HG03103 (cell line): ENCODE data around the gene SERPINI1.

Experiments used
- ATAC-seq: cut with Tn5 transposase; IDR thresholded peaks from one replicate; pipeline ENCODE4 v1.9.1; 2021; ENCODE audit warnings: low read depth; ENCODE audit not compliant: unreplicated experiment

Gene SERPINI1

GRCh38 chr3:167733961-167734497 is 1.5 kb upstream of the SERPINI1 start:
- ATAC-seq = no peak

- ATAC-seq = peak; percentile 85
These were observed 856 bp upstream of the SERPINI1 start, which contains the start of gene PDCD10 for GRCh38 chr3:167734498-167735232. Gene PDCD10 (minus strand): TSS chr3:167734892. CDS start chr3:167720157, 14,735 bp downstream.

GRCh38 chr3:167736264-167736787 is 805 bp downstream of the SERPINI1 start:
- no peak for ATAC-seq

GRCh38 chr3:167736997-167737396 is 1.5 kb downstream of the SERPINI1 start:
- no peak for ATAC-seq

GRCh38 chr3:167738037-167738436 is 2.5 kb downstream of the SERPINI1 start:
- ATAC-seq = no peak

GRCh38 chr3:167739190-167739810 is 3.8 kb downstream of the SERPINI1 start:
- no peak for ATAC-seq

- peak; percentile 97 for ATAC-seq
These were observed 5.6 kb downstream of the SERPINI1 start for GRCh38 chr3:167740961-167741587.

- ATAC-seq = no peak
These were observed 6.8 kb downstream of the SERPINI1 start for GRCh38 chr3:167742338-167742737.

- no peak for ATAC-seq
These were observed 8.3 kb downstream of the SERPINI1 start for GRCh38 chr3:167743799-167744198.

GRCh38 chr3:167749209-167749608 is 13.7 kb downstream of the SERPINI1 start:
- no peak for ATAC-seq

GRCh38 chr3:167749728-167750127 is 14.2 kb downstream of the SERPINI1 start:
- ATAC-seq = no peak

GRCh38 chr3:167750272-167750971 is 14.9 kb downstream of the SERPINI1 start:
- peak; percentile 99 for ATAC-seq

GRCh38 chr3:167754049-167754448 is 18.5 kb downstream of the SERPINI1 start:
- ATAC-seq = no peak

GRCh38 chr3:167761302-167761701 is 25.8 kb downstream of the SERPINI1 start:
- no peak for ATAC-seq

GRCh38 chr3:167762296-167762695 is 26.8 kb downstream of the SERPINI1 start:
- no peak for ATAC-seq

- ATAC-seq = peak; percentile 40
These were observed 37.5 kb downstream of the SERPINI1 start for GRCh38 chr3:167772992-167773391.

GRCh38 chr3:167773584-167773983 is 38.1 kb downstream of the SERPINI1 start:
- ATAC-seq = peak; percentile 61

GRCh38 chr3:167776066-167776685 is 40.7 kb downstream of the SERPINI1 start:
- ATAC-seq = no peak

GRCh38 chr3:167777356-167777755 is 41.8 kb downstream of the SERPINI1 start:
- no peak for ATAC-seq
